HG03039 (cell line): ENCODE measurements around the gene SPACA1.

ENCODE experiments used
- ATAC-seq: cut with Tn5 transposase; IDR thresholded peaks from one replicate; pipeline ENCODE4 v1.9.1; 2021; ENCODE audit warnings: mild to moderate bottlenecking, moderate library complexity; ENCODE audit not compliant: unreplicated experiment

SPACA1 gene

DNA sequence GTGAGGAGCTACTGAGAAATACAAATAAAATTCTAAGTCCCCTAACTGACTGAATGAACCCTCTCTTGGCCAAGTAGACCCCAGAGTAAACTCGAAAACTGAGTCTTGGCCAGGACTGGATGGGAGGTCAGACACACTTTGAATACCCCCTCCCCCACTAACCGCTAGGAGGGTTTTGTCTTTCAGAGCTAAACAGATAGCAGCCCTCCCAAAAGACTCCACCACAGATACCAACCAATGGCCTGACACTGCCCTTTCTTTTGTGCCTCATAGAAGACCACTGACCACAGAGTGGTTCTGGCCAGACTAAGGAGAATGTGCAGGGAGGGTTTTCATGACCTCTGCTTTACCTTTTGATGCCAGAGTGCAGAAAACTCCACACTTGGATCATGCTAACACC, 42.1 kb downstream of the SPACA1 start:
- ATAC-seq, result no peak

DNA sequence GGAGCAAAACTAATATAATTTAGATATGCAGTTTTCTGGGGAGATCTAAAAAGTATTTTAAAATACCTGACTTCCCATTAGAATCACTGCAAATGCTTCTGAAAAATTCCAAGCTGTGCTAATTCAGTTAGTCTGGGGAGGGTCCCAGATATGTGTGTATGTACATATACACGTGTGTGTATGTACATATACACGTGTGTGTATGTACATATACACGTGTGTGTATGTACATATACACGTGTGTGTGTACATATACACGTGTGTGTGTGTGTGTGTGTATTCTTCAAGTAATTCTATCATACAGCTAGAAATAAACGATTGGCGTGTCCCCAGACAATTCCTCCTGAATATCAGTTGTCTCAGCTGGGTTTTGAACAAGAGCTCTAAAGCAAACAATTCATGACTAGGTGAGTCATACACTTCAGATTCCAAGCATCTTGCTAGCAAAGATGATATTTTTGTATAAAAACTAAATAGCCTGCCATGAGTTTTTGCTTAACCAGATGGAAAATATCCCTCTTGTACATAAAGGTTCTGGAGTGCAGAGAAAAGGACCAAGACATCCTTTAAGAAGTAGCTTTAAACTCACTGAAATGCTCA, 58.2 kb downstream of the SPACA1 start:
- ATAC-seq, result no peak

DNA sequence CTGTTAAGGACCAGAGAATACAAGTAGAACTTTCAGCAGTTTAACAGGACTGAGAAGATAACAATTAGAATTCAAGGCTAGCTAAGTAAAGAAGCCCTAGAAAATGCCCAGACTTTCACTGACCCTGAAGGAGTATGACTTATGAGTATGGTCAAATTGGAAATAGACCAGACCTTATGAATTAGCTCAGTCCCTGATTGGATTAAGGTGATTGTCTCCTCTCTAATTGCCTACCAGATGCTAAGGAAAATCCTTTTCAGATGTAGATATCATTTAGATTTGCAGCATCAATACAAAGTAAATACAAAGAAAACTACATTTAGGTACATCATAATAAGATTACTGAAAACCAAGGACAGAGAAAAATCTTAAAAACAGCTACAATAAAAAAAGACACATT, 59.6 kb downstream of the SPACA1 start:
- no peak for ATAC-seq

DNA sequence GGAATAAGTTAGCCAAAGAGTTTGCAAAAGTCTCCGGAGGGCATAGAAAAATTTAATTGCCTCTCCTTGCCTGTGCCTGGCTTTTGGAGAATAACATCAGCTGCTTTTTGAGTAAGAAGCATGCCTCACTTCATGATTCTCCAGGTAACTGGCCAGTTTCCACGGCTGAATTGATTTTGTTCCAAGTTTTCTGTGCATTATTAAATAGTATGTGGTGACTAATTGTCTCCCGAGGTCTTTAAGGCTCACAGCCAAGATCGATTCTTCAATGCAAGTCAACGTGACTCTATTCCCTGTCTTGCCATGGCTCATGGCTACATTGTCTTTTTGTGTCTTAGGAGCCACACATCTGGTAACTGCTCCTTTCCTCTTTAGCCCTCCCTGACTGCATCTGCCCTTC, 64.3 kb downstream of the SPACA1 start:
- no peak for ATAC-seq

DNA sequence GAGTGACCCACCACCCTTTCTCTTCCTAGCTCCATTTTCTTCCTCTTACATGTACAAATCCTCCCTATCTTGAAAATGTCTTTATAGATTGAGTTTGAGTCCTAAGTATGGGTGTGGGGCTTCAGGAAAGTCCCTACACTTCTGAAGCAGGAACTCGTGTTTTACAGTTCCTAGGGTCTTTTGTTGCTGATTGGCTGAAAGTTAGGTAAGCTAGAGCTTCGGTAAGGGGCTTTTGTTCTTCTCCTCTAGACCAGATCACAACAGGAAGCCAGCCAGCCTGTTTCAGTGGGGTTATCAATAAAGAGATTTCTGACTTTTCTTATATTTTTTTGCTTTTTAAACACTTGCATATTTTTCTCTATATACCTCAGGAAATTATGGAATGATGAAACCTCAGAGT, 67.2 kb downstream of the SPACA1 start:
- no peak for ATAC-seq

DNA sequence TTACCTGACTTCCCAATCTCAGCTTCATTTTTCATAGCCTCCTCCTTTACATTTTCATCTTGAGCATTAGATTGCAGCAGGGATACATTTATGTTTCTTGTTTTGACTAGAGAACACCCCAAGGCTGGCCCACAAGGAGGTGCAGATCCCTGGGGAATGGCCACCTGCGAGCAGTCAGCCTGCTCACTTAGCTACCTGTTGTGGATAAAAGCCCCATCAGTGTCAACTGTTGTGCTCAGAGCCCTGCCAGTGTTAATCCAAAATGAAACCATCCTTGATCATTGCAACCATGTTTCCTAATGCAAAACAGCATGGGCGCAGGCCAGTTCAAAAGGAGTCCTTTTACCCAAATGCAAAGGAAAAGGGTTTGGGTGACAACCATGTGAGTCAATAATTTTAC, 67.7 kb downstream of the SPACA1 start:
- ATAC-seq, result no peak

DNA sequence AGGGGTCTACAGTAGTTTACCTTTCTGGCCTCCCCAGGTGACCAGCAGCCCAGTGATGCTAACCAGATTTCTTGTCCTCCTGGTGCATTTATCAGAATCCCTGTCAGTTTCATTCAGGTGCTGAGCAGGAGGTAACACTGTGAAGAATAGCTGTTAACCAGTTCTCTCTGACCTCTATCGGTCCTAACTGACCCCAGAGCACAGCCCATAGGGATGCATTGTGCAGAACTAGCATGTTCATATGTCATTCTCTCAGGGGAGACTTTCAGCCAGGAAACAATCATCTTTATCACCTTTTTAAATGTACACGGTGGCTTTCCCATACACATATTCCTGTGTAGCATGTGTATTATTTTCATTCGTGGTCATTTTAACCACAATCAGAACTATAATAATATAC, 68.6 kb downstream of the SPACA1 start:
- ATAC-seq, result no peak
